ENCODE data around the gene POLK.

The POLK gene

DNA sequence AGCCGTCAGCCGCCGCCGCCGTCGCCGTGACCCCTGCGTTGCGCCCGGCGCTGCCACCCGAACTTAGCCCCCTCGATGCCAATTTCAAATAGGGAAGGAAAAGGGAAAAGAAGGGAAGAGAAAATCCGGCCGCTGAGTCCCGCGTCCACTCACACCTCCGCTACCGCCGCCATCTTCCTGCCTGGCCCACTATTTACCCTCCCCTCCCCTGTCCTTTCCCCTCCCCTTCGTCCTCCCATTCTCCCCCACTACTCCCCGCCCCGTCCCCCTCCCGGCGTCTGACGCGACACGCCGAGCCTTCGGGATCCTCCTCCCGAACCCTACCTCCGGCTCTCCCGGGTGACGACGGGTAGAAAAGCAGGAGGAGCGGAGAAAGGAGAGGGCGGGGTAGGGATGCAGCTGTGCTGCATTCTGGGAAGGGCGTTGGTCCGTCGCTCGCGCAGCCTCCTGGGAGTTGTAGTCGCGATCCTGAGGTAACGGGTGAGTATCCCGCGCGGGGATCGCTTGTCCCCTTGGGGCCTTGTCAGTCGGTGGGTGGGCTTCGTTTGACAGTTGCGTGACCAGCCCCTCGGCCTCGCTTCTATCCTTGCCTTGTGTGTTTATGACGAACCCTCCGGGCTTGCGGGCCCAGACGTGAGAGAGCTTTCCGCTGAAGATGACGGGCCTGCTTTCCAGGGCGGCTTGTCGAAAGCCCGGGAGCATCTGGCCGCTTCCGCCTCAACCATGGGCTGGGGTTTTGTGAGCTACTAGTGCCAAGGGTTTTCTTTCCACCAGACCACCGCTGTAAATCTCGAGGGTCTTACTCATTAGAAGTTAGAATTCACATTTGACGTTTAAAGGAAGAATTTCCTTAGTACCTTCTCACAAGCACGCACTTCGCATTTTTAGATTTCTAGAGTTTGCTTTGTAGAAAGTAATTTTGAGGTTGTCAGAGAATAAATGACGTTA lies at the start of gene POLK, which contains the start of gene CERT1:
POLK (plus strand) TSS at position 457 of the 948 bp plus-strand sequence.
CERT1 (minus strand) TSS at position 195 of the 948 bp plus-strand sequence. CDS start 422 bp downstream, outside the sequence.
- Histone ChIP-seq H3K79me2 (ENCODE audit: insufficient read depth, low read depth) (peaks cover 80% of the 10 kb centered on the region), H3K36me3 (ENCODE audit: insufficient read depth) (no peaks in the 10 kb centered on the region), H3K9ac (peak within 1 kb of the TSS; percentile 57), H3K4me3 (IDR thresholded peaks at IDR 0.05; ENCODE audit: insufficient read depth, low read depth, low read length) (peak within 1 kb of the TSS; percentile 56), H3K4me2 (peak within 1 kb of the TSS; percentile 91), H3K4me1 (ENCODE audit: low read depth, poor library complexity, severe bottlenecking) (peaks cover 36% of the 10 kb centered on the region), H4K20me1 (ENCODE audit: insufficient read depth) (0 out of 2 replicates have a peak, but pooled peaks cover 13% of the 10 kb centered on the region), H3K27me3 (ENCODE audit: insufficient read depth, low read depth) (no peaks in the 10 kb centered on the region), H3K27ac (peak within 1 kb of the TSS; percentile 52), H2AFZ (ENCODE audit: low read depth) (peak within 1 kb of the TSS; percentile 76)
- TF ChIP-seq, protein P1, sequence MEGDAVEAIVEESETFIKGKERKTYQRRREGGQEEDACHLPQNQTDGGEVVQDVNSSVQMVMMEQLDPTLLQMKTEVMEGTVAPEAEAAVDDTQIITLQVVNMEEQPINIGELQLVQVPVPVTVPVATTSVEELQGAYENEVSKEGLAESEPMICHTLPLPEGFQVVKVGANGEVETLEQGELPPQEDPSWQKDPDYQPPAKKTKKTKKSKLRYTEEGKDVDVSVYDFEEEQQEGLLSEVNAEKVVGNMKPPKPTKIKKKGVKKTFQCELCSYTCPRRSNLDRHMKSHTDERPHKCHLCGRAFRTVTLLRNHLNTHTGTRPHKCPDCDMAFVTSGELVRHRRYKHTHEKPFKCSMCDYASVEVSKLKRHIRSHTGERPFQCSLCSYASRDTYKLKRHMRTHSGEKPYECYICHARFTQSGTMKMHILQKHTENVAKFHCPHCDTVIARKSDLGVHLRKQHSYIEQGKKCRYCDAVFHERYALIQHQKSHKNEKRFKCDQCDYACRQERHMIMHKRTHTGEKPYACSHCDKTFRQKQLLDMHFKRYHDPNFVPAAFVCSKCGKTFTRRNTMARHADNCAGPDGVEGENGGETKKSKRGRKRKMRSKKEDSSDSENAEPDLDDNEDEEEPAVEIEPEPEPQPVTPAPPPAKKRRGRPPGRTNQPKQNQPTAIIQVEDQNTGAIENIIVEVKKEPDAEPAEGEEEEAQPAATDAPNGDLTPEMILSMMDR (conservative IDR thresholded peaks at IDR 0.05; ENCODE audit: low read depth, low read length): no peak

DNA sequence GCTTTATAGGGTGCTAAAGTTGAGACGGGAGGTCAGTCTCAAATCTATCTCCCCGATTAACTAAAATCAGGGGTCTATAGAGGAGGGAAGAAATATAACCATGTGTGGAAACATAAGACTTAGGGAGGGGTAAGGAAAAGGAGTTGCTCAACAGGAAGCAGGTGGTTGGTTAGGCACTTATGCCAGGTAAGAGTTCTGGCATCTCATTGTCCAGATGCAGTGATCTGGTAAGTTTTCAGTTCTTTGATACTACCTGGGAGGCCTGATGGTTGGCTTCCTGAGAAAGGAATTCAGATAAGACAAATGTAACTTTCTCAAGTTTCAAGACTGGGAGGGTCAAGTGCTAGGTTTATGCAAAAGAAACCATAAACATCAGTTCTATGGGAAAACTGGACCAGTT lies 48.0 kb upstream of the POLK start:
- Histone ChIP-seq H4K20me1 (ENCODE audit: insufficient read depth) (no peaks in the 10 kb centered on the region), H3K4me1 (ENCODE audit: low read depth, poor library complexity, severe bottlenecking) (peaks cover 18% of the 10 kb centered on the region), H3K4me3 (IDR thresholded peaks at IDR 0.05; ENCODE audit: insufficient read depth, low read depth, low read length) (no peak overlapping the region), H3K27ac (no peak overlapping the region), H3K4me2 (no peak overlapping the region), H3K79me2 (ENCODE audit: insufficient read depth, low read depth) (no peaks in the 10 kb centered on the region; the same call in 1 of the 2 replicates), H3K9ac (no peak overlapping the region), H3K27me3 (ENCODE audit: insufficient read depth, low read depth) (no peaks in the 10 kb centered on the region), H3K36me3 (ENCODE audit: insufficient read depth) (no peaks in the 10 kb centered on the region), H2AFZ (ENCODE audit: low read depth) (no peak overlapping the region)
- TF ChIP-seq, protein P1 (conservative IDR thresholded peaks at IDR 0.05; ENCODE audit: low read depth, low read length): no peak

DNA sequence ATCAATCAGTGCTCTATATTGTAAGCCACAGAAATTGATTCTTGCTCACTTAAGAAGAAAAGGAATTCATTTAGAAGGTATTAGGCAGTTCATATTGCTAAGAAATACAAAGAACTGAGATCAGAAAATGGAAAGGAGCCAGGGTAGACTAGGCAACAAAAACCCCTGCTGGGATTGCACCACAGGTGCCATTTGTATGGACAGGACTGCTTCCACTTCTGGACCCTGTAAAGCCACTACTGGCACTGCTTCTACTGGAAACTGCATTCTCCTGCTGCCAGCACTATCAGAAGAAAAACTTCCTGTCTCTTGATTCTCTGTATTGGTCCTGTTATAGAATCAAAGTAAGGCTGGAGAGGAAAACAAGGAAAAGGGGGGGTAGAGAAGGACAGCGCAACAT lies 46.2 kb upstream of the POLK start:
- H3K27ac ChIP-seq: no peak overlapping the region
- no peak overlapping the region for H3K4me3 ChIP-seq (IDR thresholded peaks at IDR 0.05; ENCODE audit: insufficient read depth, low read depth, low read length)
- peaks cover 18% of the 10 kb centered on the region for H3K4me1 ChIP-seq (ENCODE audit: low read depth, poor library complexity, severe bottlenecking)
- no peaks in the 10 kb centered on the region for H3K36me3 ChIP-seq (ENCODE audit: insufficient read depth)
- TF ChIP-seq, protein P1 (conservative IDR thresholded peaks at IDR 0.05; ENCODE audit: low read depth, low read length): no peak
- no peak overlapping the region for H2AFZ ChIP-seq (ENCODE audit: low read depth)
- no peak overlapping the region for H3K9ac ChIP-seq
- H4K20me1 ChIP-seq (ENCODE audit: insufficient read depth): no peaks in the 10 kb centered on the region
- no peak overlapping the region for H3K4me2 ChIP-seq
- no peaks in the 10 kb centered on the region for H3K27me3 ChIP-seq (ENCODE audit: insufficient read depth, low read depth)
- H3K79me2 ChIP-seq (ENCODE audit: insufficient read depth, low read depth): no peaks in the 10 kb centered on the region; the same call in 1 of the 2 replicates

DNA sequence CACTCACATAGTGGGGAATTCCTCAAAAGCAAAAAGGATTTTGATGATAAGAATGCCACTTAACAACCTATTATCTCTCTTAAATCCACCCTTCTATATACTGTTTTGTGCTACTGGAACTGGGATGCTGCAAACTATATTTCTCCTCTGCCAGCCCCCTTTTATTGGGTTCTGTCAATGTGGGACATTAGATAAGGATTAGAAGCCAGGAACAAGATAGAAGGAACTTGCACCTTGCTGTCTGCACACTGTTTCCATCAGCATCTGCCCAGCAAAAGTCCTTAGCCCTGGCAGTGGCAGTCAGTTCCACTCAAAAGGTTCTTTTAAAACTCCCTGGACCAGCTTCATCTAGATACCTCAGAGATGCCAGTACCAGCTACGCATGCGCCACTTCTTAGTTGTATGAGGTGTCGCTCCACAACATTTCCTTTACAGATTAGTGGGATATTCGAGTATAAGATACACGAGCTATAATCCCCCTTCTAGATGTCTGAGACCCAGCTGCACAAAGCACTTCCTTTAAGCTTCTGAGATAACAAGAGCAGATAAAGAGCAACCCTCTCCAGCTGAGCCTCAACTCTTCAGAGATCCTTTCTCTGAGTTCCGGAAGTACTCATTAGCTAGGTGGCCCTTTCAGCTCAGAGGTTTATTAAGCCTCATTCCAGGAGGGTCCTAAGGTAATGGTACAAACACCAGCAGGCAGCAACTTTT lies 45.5 kb upstream of the POLK start:
- H3K9ac ChIP-seq: no peak overlapping the region
- H3K27me3 ChIP-seq (ENCODE audit: insufficient read depth, low read depth): no peaks in the 10 kb centered on the region
- H3K36me3 ChIP-seq (ENCODE audit: insufficient read depth): no peaks in the 10 kb centered on the region
- H2AFZ ChIP-seq (ENCODE audit: low read depth): no peak overlapping the region
- no peak overlapping the region for H3K4me3 ChIP-seq (IDR thresholded peaks at IDR 0.05; ENCODE audit: insufficient read depth, low read depth, low read length)
- TF ChIP-seq, protein P1 (conservative IDR thresholded peaks at IDR 0.05; ENCODE audit: low read depth, low read length): no peak
- H3K4me1 ChIP-seq (ENCODE audit: low read depth, poor library complexity, severe bottlenecking): peaks cover 18% of the 10 kb centered on the region
- no peaks in the 10 kb centered on the region; the same call in 1 of the 2 replicates for H3K79me2 ChIP-seq (ENCODE audit: insufficient read depth, low read depth)
- no peak overlapping the region for H3K27ac ChIP-seq
- no peaks in the 10 kb centered on the region for H4K20me1 ChIP-seq (ENCODE audit: insufficient read depth)
- no peak overlapping the region for H3K4me2 ChIP-seq

Measured in KMS-11 (cell line).